ENCODE results near the gene ALLC. TPM values are rescaled to one million over a fixed set of nuclear protein-coding genes. Genes with fewer than 3 reads are reported as not detected.

ALLC gene
- total RNA-seq, 2 donors from 2014 or later: not detected

- TF ChIP-seq, protein P1, sequence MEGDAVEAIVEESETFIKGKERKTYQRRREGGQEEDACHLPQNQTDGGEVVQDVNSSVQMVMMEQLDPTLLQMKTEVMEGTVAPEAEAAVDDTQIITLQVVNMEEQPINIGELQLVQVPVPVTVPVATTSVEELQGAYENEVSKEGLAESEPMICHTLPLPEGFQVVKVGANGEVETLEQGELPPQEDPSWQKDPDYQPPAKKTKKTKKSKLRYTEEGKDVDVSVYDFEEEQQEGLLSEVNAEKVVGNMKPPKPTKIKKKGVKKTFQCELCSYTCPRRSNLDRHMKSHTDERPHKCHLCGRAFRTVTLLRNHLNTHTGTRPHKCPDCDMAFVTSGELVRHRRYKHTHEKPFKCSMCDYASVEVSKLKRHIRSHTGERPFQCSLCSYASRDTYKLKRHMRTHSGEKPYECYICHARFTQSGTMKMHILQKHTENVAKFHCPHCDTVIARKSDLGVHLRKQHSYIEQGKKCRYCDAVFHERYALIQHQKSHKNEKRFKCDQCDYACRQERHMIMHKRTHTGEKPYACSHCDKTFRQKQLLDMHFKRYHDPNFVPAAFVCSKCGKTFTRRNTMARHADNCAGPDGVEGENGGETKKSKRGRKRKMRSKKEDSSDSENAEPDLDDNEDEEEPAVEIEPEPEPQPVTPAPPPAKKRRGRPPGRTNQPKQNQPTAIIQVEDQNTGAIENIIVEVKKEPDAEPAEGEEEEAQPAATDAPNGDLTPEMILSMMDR (conservative IDR thresholded peaks at IDR 0.05): peak; percentile 71
- H3K9me3 ChIP-seq (ENCODE audit: control insufficient read depth, low read length): no peaks in the 10 kb centered on the region
- WGBS, 2 experiments (ENCODE audit: insufficient coverage in 1 of 2, insufficient read length in 1 of 2): 43% methylated on average over 3 of the region's 3 CpGs; no CpG with 5 or more reads in 1 of the 2 experiments
- no peak overlapping the region for H3K4me3 ChIP-seq (ENCODE audit: low read length)
- H3K27ac ChIP-seq (ENCODE audit: low read depth, low read length): no peak overlapping the region
- no peak overlapping the region for H3K4me3 Mint-ChIP-seq
- H3K9me3 Mint-ChIP-seq: no peaks in the 10 kb centered on the region
- H3K36me3 Mint-ChIP-seq (ENCODE audit: low read depth): no peaks in the 10 kb centered on the region
- H3K27ac Mint-ChIP-seq: no peak overlapping the region
- H3K27me3 ChIP-seq (ENCODE audit: control insufficient read depth, insufficient read depth, low read length, poor library complexity, severe bottlenecking): no peaks in the 10 kb centered on the region
- peaks cover 3% of the 10 kb centered on the region for H3K27me3 Mint-ChIP-seq (ENCODE audit: insufficient read depth)
- H3K4me1 ChIP-seq (ENCODE audit: control insufficient read depth, insufficient read depth, low read length): no peaks in the 10 kb centered on the region
- H3K36me3 ChIP-seq (ENCODE audit: control insufficient read depth, insufficient read depth, low read length): no peaks in the 10 kb centered on the region
- no peak overlapping the region for H3K9ac ChIP-seq (ENCODE audit: extremely low read depth, low read length, poor library complexity, severe bottlenecking)
- peak; percentile 75 for DNase-seq
- H3K4me1 Mint-ChIP-seq: no peaks in the 10 kb centered on the region
Observed at GRCh38 chr2:3738454-3738853, 80.5 kb downstream of the ALLC start.

DNA sequence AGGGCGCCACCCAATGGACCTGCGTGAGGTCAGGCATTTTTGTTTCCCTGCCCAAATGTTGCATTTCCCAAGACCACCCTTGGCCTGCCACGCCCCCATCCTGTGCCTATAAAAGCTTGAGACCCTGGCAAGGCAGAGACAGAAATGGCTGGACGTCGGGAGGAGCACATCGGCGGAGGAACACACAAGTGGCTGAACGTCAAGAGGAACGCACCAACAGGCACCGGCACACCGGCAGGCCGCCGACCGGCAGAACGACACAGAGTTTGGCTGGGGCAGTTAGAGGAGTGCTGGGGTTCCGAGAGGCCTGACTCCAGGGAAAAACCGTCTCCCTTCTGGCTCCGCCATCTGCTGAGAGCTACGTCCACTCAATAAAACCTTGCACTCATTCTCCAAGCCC, 81.3 kb downstream of the ALLC start:
- H3K27me3 ChIP-seq (ENCODE audit: control insufficient read depth, insufficient read depth, low read length, poor library complexity, severe bottlenecking): no peaks in the 10 kb centered on the region
- H3K9me3 ChIP-seq (ENCODE audit: control insufficient read depth, low read length): no peaks in the 10 kb centered on the region
- Mint-ChIP-seq H3K4me1 (no peaks in the 10 kb centered on the region), H3K27ac (no peak overlapping the region), H3K4me3 (no peak overlapping the region), H3K27me3 (ENCODE audit: insufficient read depth) (peaks cover 5% of the 10 kb centered on the region), H3K9me3 (no peaks in the 10 kb centered on the region), H3K36me3 (ENCODE audit: low read depth) (no peaks in the 10 kb centered on the region)
- no peak overlapping the region for H3K9ac ChIP-seq (ENCODE audit: extremely low read depth, low read length, poor library complexity, severe bottlenecking)
- no peaks in the 10 kb centered on the region for H3K36me3 ChIP-seq (ENCODE audit: control insufficient read depth, insufficient read depth, low read length)
- WGBS, 2 experiments (ENCODE audit: insufficient coverage in 1 of 2, insufficient read length in 1 of 2): 95 to 96% methylated on average over 13 to 19 of the region's 19 CpGs
- peak; percentile 44 for DNase-seq
- no peaks in the 10 kb centered on the region for H3K4me1 ChIP-seq (ENCODE audit: control insufficient read depth, insufficient read depth, low read length)
- no peak overlapping the region for H3K4me3 ChIP-seq (ENCODE audit: low read length)
- H3K27ac ChIP-seq (ENCODE audit: low read depth, low read length): no peak overlapping the region
- TF ChIP-seq, protein P1 (conservative IDR thresholded peaks at IDR 0.05): no peak

DNA sequence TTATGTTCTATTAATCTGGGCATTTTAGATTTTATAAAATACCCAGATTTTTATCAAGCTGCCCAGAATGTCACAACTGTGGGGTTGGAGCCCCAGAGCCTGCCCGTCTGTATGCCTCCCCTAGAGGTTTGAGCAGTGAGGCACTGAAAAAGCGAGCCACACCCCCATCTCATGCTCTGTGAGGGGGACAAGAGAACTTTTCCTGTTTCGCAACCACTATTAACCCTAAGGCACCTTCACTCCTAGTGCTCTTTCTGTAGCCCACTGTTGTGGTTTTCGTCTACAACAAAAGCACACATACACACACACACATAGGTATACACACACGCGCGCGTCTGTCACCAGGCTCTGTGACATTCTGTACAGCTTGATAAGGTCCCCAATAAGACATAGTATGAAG, 83.4 kb downstream of the ALLC start:
- Mint-ChIP-seq H3K36me3 (ENCODE audit: low read depth) (no peaks in the 10 kb centered on the region), H3K4me3 (no peak overlapping the region), H3K27me3 (ENCODE audit: insufficient read depth) (peaks cover 2% of the 10 kb centered on the region), H3K4me1 (no peaks in the 10 kb centered on the region), H3K27ac (no peak overlapping the region), H3K9me3 (no peaks in the 10 kb centered on the region)
- H3K9ac ChIP-seq (ENCODE audit: extremely low read depth, low read length, poor library complexity, severe bottlenecking): no peak overlapping the region
- DNase-seq: peak; percentile 39
- no peak overlapping the region for H3K27ac ChIP-seq (ENCODE audit: low read depth, low read length)
- H3K4me1 ChIP-seq (ENCODE audit: control insufficient read depth, insufficient read depth, low read length): no peaks in the 10 kb centered on the region
- 94 to 100% methylated on average over 1 to 8 of the region's 8 CpGs for WGBS, 2 experiments (ENCODE audit: insufficient coverage in 1 of 2, insufficient read length in 1 of 2)
- TF ChIP-seq, protein P1 (conservative IDR thresholded peaks at IDR 0.05): no peak
- no peaks in the 10 kb centered on the region for H3K9me3 ChIP-seq (ENCODE audit: control insufficient read depth, low read length)
- H3K36me3 ChIP-seq (ENCODE audit: control insufficient read depth, insufficient read depth, low read length): no peaks in the 10 kb centered on the region
- H3K27me3 ChIP-seq (ENCODE audit: control insufficient read depth, insufficient read depth, low read length, poor library complexity, severe bottlenecking): no peaks in the 10 kb centered on the region
- H3K4me3 ChIP-seq (ENCODE audit: low read length): no peak overlapping the region

Data from endodermal cell (in vitro differentiated cells).